ENCODE measurements around the gene SMAD6. TPM values are rescaled to one million over a fixed set of nuclear protein-coding genes. Genes with fewer than 3 reads are reported as not detected.

Gene SMAD6
- total and polyA plus RNA-seq, 2 experiments from 2014 or later = 26.6 to 35.4 TPM

- Histone ChIP-seq H4K20me1 (ENCODE audit: insufficient read depth, poor library complexity, severe bottlenecking) (peaks cover 26% of the 10 kb centered on the region), H3K4me3 (no peak overlapping the region), H3K4me1 (ENCODE audit: insufficient read depth) (peaks cover 77% of the 10 kb centered on the region), H3K9me2 (replicated peaks; ENCODE audit: insufficient read depth) (no peaks in the 10 kb centered on the region), H3K9me3 (ENCODE audit: low read depth) (no peaks in the 10 kb centered on the region), H3K4me2 (peak overlapping the region; percentile 64), H3K27me3 (no peaks in the 10 kb centered on the region), H2AFZ (no peak overlapping the region), H3K36me3 (replicated peaks; ENCODE audit: insufficient read depth, low read depth) (no peaks in the 10 kb centered on the region), H3K79me2 (peaks cover 96% of the 10 kb centered on the region), H3K27ac (peak overlapping the region; percentile 91)
- 40% methylated on average over 15 of the region's 16 CpGs for WGBS (ENCODE audit: low lambda C conversion rate, missing lambda C conversion rate)
- TF ChIP-seq EZH2phosphoT487 (IDR thresholded peaks at IDR 0.05; ENCODE audit: low read depth, severe bottlenecking, unreplicated experiment) (no peak), EZH2 (IDR thresholded peaks at IDR 0.05; ENCODE audit: borderline replicate concordance) (no peak)
- TF ChIP-seq, protein P1, sequence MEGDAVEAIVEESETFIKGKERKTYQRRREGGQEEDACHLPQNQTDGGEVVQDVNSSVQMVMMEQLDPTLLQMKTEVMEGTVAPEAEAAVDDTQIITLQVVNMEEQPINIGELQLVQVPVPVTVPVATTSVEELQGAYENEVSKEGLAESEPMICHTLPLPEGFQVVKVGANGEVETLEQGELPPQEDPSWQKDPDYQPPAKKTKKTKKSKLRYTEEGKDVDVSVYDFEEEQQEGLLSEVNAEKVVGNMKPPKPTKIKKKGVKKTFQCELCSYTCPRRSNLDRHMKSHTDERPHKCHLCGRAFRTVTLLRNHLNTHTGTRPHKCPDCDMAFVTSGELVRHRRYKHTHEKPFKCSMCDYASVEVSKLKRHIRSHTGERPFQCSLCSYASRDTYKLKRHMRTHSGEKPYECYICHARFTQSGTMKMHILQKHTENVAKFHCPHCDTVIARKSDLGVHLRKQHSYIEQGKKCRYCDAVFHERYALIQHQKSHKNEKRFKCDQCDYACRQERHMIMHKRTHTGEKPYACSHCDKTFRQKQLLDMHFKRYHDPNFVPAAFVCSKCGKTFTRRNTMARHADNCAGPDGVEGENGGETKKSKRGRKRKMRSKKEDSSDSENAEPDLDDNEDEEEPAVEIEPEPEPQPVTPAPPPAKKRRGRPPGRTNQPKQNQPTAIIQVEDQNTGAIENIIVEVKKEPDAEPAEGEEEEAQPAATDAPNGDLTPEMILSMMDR (IDR thresholded peaks at IDR 0.05; ENCODE audit: poor library complexity) = no peak
- DNase-seq (ENCODE audit: low spot score) = peak; percentile 53
These were observed 59.1 kb downstream of the SMAD6 start for GRCh38 chr15:66760968-66761725.

- no peaks in the 10 kb centered on the region for H3K9me3 ChIP-seq (ENCODE audit: low read depth)
- no peak overlapping the region for H2AFZ ChIP-seq
- peak overlapping the region; percentile 64 for H3K4me2 ChIP-seq
- no peaks in the 10 kb centered on the region for H3K36me3 ChIP-seq (replicated peaks; ENCODE audit: insufficient read depth, low read depth)
- H3K9me2 ChIP-seq (replicated peaks; ENCODE audit: insufficient read depth) = no peaks in the 10 kb centered on the region
- peaks cover 85% of the 10 kb centered on the region for H3K4me1 ChIP-seq (ENCODE audit: insufficient read depth)
- H4K20me1 ChIP-seq (ENCODE audit: insufficient read depth, poor library complexity, severe bottlenecking) = peaks cover 30% of the 10 kb centered on the region
- H3K79me2 ChIP-seq = peaks cover 96% of the 10 kb centered on the region
- TF ChIP-seq, protein P1 (IDR thresholded peaks at IDR 0.05; ENCODE audit: poor library complexity) = no peak
- TF ChIP-seq EZH2 (IDR thresholded peaks at IDR 0.05; ENCODE audit: borderline replicate concordance) (no peak), EZH2phosphoT487 (IDR thresholded peaks at IDR 0.05; ENCODE audit: low read depth, severe bottlenecking, unreplicated experiment) (no peak)
- DNase-seq (ENCODE audit: low spot score) = no peak
- 79% methylated on average over 17 of the region's 17 CpGs for WGBS (ENCODE audit: low lambda C conversion rate, missing lambda C conversion rate)
- H3K27me3 ChIP-seq = no peaks in the 10 kb centered on the region
- H3K4me3 ChIP-seq = no peak overlapping the region
- H3K27ac ChIP-seq = peak overlapping the region; percentile 91
These were observed 59.9 kb downstream of the SMAD6 start for GRCh38 chr15:66761726-66762595.

GRCh38 chr15:66763186-66764071, 61.4 kb downstream of the SMAD6 start:
- Histone ChIP-seq H3K4me3 (no peak overlapping the region), H4K20me1 (ENCODE audit: insufficient read depth, poor library complexity, severe bottlenecking) (peaks cover 23% of the 10 kb centered on the region), H2AFZ (no peak overlapping the region), H3K27me3 (no peaks in the 10 kb centered on the region), H3K4me2 (peak overlapping the region; percentile 69), H3K9me3 (ENCODE audit: low read depth) (no peaks in the 10 kb centered on the region), H3K79me2 (peaks cover 96% of the 10 kb centered on the region), H3K4me1 (ENCODE audit: insufficient read depth) (peaks cover 84% of the 10 kb centered on the region), H3K27ac (peak overlapping the region; percentile 91), H3K9me2 (replicated peaks; ENCODE audit: insufficient read depth) (no peaks in the 10 kb centered on the region), H3K36me3 (replicated peaks; ENCODE audit: insufficient read depth, low read depth) (no peaks in the 10 kb centered on the region)
- DNase-seq (ENCODE audit: low spot score) = peak; percentile 61
- TF ChIP-seq, protein P1 (IDR thresholded peaks at IDR 0.05; ENCODE audit: poor library complexity) = no peak
- TF ChIP-seq EZH2phosphoT487 (IDR thresholded peaks at IDR 0.05; ENCODE audit: low read depth, severe bottlenecking, unreplicated experiment) (no peak), EZH2 (IDR thresholded peaks at IDR 0.05; ENCODE audit: borderline replicate concordance) (no peak)
- 45% methylated on average over 23 of the region's 23 CpGs for WGBS (ENCODE audit: low lambda C conversion rate, missing lambda C conversion rate)

Measured in hepatocyte (in vitro differentiated cells).